Stimulated activated CD8-positive, alpha-beta memory T cell treated with anti-CD3 and anti-CD28 coated beads, Interleukin-4, amount 100 ng/mL, for 24 hours (primary cell): ENCODE data around the gene SLC26A6.

Source experiments
- DNase-seq: peaks from one replicate; pipeline ENCODE4 v3.0.0-alpha.2; 2020; ENCODE audit warnings: low read depth

SLC26A6 gene

DNA sequence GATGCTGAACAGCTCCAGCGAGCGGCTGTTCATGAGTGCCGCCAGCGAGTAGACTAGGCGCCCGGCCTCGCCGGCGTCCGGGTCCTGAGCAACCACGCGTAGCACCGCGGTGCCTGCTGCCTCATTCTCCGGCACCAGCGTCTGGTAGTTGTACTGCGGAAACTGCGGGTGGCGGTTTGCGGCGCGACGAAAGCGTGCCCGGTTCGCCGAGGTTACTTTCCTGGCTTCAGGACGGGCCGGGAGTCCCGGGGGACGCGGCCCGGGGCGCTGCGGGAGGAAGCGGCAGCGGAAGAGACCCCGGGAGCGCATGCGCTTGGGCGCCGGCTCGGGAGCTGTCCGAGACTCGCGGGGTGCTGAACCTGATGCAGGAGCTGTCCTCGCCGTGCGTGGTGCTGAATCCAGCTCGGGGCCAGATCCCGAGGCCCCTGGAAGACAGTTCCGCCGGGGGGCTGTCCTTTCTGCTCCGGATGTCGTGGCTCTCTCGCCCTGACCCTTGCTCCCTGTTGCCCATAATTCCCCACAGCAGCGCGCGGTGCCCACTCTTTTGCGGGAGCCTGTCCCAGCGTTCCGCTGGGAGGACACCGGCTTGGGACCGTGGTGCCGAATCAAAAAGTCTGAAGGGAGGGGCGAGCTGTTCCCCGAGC is 26.4 kb upstream of the SLC26A6 start:
- peak; percentile 52 for DNase-seq

DNA sequence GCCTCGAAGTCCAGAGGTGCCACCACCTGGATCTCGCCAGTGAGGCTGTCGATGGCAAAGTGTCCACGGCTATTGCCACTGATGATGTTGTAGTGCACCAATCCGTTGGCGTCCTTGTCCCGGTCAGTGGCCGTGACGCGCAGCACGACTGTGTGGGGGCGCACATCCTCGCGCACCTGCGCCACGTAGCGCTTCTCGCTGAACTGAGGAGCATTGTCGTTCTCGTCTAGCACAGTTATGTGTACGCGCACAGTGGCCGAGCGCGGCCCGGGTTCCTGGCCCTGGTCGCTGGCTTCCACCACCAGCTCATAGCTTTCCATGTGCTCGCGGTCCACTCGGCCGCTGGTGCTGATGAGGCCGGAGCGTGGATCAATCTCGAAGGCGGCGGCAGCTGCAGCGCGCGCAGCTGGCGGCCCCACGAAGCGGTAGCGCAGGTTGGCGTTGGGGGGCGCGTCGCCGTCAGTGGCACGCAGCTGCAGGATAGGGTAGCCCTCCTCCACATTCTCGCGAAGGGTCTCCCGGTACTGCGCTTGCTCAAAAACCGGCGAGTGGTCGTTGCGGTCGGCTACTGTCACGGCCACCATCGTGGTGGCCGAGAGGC is 25.6 kb upstream of the SLC26A6 start:
- no peak for DNase-seq

DNA sequence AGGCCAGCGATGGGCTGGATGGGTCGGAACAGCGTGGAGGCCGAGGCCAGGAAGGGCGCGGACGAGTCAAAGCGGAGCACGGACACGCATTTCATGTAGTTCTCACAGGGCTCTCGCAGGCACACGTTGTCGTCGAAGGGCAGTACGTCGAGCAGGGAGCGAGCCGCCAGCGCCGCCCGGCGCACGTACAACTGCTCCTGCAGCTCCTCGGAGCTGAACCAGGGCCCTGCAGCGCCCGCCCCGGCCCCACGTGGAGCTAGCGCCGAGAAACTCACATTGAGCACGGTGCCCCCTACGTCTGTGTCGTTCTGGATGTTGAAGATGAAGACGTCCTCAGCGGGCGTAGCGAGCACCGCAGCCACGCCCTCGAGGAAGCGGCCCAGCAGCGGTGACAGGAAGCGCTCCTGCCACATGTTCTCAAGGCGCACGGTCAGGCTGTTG is 21.6 kb upstream of the SLC26A6 start:
- no peak for DNase-seq

DNA sequence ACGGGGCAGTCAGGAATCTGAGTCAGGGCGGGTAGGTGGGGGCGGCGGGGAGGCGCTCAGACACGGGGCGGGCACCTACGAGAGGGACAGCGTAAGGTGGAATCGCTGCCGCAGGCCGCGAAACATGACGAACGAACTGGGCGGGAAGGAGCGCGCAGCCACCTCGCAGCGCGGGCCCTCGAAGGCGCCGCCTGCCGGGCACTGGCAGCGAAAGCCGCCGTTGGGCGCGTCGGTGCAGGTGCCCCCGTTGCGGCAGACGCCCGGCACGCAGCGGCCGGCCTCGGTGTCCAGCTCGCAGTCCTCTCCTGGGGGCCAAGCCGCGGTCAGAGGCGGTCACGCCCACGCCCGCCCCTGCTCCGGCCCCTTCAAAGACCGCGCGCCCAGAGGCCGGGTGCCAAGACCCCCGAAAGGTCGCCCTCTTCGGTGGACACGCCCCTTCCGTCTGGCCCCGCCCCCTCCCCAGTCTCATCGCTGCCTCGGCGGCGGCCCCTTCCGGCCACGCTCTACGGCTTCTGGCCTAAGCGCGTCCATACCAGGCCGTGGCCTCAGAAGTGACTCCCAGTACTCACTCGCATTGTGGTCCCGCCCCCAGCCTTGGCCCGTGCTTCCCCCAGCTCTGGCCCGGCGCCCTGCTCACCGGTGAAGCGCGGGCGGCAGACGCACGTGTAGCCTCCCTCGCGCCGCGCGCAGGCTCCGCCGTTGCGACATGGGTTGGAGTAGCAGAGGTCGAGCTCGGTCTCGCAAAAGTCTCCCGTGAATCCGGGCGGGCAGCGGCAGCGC is 21.0 kb upstream of the SLC26A6 start:
- peak; percentile 78 for DNase-seq

DNA sequence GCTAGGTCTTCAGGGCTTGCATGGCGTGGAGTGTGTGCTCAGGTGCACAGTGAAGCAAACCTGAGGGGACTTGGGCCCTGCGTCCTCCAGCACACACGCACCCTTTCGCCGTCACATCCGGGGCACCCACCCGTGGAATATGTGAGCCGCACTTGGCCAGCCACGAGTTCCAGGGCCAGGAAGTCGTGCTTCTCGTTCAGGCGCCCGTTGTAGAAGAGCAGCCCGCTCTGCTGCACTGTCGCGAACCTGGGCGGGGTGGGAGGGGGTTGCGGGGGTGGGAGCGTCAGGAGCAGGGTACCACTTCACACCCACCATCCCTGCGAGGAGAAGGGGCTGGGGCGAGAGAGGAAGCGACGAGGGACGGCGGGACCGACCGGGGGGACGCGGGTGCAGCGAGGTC is 20.3 kb upstream of the SLC26A6 start:
- DNase-seq: peak; percentile 22

DNA sequence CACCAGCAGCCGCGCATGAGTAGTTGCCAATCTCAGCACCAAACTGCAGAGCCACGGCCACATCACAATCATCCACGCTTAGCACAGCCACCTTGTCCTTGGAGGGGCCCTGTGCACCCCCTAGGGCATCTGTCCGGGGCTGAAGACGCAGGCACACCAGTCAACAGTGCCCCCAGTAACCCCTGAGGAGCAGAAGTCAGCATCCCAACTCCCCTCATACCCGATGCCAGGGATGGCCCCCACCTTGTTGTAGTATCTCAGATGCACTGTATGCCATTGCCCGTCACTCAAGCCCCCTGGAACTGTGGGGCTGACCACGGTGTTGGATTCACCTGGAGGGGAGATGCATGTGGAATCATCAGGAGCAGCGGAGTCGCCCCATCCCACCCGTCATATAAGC is 19.8 kb upstream of the SLC26A6 start:
- DNase-seq: no peak

DNA sequence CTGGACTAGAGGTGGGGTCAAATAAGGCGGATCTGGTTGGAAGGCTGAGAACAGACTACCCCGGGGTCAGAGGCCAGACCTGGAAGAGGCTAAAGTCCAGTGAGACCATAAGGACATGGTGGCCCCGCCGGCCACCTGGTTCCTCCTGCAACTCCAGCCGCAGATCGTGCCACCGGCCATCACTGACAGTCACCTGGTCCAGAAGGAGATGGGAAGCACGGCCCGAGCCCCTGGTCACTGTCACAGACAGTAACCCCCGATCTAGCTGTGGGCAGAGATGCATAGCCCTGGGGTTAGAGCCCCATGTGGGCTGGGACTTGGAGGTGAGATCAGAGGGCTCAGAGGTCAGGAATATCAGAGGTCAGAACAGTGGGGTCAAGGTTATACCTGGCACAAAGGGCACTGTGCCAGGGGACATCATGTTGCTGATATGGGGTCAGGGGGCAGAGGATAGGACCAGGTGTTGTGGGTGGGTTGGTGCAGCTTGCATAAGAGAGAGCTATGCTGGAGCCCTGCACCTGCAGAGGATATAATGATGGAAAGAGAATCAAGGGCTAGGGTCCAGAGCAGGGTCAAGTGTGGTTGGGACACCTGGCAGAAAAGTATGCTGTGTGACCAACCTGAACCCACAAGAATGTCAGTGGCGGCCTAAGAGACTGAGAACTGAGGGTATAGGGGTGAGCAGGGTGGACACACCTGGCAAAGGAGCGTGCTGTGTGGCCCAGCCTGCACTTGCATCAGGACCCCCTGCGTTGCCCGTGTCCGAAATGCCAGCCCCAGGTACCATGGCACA is 17.9 kb upstream of the SLC26A6 start:
- no peak for DNase-seq

DNA sequence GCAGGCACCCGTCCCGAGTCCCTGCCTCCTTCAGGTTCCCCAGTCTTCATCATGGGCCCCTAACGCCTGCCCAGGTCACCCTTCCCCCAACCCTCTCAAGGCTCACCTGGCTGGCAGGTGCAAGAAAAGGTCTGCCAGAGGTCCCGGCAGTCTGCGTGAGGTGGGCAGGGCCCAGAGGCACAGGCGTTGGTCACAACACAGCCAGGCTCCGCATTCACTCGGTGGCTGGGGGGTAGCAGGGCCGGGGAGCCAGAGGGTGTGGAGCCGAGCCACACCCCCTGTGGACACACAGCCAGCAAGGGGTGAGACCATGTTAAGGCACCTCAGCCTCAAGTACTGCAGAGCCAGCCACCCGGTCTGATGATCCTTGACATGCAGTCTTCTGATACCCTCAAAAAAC is 16.5 kb upstream of the SLC26A6 start:
- DNase-seq: no peak

DNA sequence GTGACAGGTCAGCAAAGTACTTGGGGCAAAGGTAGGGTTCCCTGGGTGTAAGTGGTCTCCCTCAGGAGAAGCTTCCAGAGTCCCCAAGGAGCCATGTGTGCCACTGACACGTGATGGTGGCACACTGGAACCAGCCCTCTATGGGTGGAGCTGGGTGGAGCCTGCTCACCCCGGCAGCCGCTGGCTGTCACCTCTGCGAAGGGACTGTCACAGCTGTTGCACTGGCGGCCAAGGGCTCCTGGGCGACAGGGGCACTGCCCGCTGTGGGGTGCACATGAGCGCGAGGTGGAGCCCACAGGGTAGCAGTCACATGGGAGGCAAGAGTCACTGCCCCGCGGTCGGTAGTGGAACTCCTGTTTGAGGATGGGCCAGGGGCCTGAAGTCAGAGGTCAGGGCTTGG is 15.5 kb upstream of the SLC26A6 start:
- DNase-seq: no peak

DNA sequence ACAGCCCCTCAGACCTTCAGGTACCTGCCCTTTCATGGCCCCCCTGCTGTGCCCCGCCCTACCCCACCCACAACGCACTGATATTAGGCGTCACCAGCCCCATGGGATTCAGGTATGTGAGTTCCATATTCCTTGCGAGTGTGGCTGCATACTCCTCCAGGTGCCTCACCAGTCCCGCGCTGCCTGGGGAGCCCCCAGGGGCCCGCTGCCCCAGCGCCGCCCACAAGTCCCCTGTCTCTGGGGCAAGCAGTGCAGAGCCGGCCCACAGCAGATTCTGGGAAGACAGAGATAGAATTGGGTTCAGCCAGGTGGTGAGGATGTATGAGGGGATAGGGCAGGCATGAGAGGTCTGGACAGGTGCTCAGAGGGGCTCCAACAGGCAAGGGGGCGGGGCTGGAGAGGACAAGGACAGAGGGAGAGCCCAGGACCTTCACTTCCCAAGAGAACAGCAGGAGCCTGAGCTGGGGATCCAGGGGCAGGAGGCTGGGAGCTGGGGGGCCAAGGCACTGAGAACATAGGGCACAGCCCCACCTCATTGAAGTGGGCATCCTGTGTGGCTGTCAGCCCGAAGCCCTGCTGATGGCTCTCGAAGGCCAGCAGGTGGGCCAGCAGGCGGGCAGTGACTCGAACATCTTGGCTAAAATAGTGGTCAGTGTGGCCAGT is 13.1 kb upstream of the SLC26A6 start:
- no peak for DNase-seq

DNA sequence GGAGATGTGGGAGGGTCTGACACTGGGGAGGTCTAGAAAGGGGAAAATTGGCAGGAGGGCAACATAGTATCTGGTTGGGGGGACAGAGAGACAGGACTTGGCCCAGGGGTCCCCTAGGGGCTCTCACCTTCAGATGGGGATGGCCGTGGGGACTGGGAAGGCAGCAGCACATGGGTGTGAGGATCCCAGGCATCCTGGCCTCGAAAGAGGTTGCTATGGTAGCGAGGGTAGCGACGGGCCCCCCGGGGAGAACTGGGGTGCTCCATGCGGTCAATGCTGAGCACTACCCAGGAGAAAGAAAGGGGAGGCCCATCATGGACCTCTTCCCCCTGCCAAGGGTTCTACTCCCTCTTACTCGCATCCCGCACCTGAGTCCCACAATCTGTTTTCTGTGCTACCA is 12.5 kb upstream of the SLC26A6 start:
- no peak for DNase-seq

DNA sequence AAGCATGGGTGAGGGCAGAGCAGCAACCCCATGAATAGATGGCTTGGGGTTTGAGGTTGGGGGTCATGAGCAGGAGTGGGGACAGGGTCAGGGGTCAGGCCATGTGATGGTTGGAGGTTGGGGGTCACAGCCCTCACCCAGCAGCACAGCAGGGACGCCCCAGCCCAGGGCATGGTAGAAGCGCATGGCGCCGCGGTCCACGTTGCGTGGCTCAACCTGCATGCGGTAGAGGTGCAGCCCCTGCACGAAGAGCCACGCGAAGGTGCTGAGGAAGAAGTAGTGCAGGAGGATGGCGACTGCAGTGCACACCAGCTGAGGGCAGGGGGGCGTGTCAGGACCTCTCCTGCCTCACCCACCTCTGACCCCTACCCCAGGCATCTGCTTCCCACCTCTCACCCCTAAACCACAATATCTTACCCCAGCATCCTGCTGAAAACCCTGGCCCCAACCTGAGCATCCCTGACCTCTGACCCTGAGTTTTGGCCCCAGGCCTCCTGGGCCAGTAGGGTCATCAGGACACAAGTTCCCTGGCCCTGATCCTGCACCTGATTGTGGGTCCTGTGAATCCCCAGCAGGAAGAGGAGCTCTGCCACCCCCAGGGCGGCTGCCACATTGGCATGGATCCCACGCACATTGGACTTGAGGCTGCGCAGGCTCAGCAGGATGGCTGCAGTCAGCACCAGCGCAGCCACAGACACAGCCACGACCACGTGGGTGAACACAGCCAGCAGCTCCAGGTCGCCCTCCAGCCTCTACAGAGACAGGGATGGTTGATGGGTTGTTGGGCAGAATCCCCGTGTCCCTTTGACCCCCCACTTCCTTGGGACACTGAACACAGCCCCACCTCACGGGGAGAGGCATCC is 9.9 kb upstream of the SLC26A6 start:
- DNase-seq: no peak

DNA sequence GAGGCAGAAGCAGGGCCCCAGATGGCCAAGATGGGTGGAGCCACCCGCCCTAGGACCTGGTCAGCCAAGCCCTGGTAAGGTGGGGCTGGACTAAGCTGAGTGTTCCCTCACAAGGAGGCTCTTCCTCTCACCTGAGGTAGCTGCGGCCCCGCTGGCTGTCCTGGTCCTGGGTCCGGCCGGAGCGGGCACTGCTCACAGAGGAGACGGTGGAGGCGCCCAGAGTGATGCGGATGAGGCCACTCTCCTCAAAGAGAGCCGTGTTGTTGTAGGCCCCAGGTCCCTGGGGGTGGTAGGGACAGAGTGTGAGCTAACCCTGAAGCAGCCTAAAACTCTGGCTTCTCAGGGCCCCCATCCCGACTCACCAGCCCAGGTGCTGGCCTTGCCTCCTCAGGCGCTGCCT is 7.3 kb upstream of the SLC26A6 start:
- DNase-seq: no peak

DNA sequence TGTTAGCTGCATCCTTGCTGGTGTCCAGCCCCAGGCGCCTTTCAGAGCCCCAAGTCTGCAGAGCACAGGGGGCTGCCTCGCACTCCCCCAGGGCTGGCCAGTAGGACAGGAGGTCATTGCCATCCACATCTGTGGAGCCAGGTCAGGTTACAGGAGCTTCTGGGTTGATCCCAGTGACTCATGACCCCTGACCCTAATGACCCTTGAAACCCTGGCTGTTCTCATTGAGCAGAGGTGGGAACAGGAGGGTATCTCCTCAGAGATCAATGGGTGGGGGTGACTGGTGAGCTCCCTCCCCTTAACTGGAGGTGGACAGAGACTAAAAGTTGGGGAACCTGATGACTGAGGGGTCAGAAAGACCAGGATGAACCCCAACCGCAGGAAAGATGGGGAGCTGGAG is 6.1 kb upstream of the SLC26A6 start:
- DNase-seq: no peak

DNA sequence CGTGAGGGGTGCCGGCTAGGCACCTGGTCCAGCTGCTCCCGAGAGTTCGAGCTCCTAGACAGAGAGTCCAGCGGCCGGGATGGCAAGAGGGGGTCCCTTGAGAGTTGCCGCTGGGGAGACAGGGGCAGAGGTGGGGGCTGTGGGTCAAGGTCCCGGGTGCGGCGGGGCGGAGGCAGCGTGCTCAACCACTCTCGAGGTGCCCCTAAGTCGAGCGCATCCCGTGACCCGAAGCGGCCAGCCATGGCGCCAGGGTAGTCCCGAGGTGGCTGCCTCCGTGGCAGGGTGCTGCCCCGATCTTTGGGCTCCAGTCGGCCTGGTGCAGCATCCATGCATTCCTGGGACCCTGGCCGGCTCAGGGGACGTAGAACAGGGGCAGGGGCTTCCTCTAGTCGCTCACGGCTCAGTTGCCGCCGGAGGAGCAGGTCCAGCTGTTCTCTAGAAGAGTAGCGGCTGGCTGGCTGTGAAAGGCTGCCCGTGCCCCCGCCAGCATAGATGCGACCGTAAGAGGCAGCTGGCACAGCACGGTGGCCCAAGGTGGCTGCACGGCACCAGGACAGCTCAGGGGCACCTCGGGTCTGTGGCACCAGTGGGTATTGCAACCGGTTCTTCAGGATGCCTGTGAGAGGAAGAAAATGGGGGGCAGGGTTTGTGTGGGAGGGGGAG is 4.8 kb upstream of the SLC26A6 start:
- no peak for DNase-seq

DNA sequence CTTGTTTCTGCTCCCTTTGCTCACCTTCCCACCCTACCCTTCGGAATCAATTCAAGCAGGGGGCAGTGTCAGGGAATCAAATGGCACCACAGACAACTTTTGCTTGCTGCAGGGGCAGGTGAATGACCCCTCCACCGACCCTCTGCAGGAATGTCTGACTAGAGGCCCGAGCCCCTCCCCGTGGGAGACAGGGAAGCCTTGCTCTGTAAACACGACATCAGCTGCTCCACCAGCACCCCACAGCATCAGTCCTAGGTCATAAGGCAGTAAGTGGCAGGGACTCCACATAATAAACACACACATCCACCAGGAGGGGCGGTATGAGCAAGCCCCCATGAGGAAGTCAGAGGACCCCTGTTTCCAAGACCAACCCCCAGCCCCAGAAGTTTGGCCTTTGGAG is 2.0 kb upstream of the SLC26A6 start:
- DNase-seq: no peak

DNA sequence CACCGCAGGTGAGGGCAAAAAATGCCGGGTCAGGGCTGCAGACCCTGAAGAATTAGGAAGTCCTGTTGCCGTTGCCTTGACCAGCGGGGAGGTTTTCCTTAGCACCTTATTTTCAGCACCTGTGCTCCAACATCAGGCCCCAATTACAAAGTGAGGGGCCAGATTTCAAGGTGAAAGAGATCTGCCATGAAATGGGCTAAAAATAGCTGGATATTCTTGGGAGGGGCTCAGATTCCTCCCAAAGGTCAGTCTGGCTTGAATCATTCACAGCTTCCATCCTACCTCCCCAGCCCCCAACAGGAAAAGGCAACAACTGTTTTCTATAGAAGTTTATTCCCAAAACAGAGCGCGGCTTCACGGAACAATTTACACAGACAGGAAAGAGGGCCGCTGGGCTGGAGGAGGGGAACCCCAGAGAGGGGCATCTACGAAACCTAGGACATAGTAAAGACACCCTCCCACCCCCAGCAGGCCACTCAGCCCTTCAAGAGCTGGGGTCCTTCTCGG is 941 bp upstream of the SLC26A6 start:
- no peak for DNase-seq

DNA sequence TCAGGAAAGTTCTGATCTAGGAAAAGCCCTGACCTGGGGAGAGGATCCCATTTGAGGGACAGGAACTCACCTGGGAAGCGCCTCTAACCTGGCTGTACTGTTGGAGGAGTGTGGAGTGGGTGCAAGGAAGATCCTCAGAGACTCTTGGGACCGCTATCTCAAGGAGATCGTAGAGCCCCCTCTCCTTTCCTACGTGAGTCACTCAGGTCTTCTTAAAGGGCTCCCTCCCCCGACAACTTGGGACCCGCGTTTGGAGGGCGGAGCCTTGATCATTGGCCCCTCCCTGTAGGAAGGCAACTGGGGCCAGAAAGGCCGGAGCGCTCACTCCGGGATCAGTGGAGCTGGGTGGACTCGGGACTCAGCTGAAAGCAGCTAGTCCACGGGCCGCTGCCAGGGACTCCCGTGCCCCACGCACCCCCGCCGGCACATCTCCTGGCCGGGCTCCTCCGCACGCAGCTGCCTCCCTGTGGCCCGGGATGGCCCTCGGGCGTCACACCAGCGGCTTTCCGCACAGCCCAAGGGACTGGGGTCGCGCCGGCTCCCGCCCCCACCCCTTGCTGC is 520 bp downstream of the SLC26A6 start:
- peak; percentile 52 for DNase-seq

DNA sequence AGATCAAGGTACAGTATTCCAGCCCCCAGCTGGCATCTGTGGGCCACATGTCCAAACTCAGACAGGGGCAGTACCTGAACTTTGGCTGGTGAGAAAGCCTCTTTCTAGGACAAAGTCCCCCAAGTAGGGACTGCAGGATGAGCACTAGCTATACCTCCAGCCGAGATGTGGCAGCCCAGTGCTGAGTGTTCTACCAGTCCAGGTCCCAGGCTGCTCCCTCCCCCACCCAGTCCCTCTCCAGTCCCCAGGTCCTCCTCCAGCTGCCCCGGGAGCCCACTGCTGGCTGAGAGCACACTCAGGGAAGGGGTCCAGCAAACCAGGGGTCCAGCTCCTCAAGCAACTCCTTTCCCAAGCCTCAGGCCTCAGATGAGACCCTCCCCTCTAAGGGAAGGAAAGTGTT is 1.5 kb downstream of the SLC26A6 start:
- DNase-seq: no peak

DNA sequence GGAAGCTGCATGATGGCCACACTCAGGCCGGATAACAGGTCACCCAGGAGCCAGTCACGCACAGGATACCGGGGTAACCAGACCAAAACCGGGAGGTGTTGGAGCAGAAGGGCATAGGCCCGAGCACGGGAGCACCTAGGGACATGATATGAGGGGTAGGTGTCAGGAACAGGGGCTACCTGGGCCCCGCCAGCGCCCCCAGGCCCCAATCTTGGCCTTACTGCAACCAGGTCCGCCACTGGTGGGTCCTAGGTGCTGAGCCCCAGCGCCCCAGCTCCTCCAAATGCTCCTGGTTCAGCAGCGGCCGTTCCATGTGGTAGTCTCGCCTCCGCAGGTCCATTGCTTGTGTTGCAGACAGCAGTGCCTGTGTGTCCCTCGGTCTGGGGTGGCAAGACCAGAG is 2.0 kb downstream of the SLC26A6 start:
- DNase-seq: no peak
